HepG2 (cell line): ENCODE measurements around the gene AMN. TPM values are rescaled to one million over a fixed set of nuclear protein-coding genes. Genes with fewer than 3 reads are reported as not detected.

Experiments used
- ATAC-seq: fragments of 200-7000 bp; cut with Tn5 transposase; 3 replicates; pipeline ENCODE4 v1.9.1; 2020; ENCODE audit warnings: mild to moderate bottlenecking, moderate library complexity
- BruUV-seq: library from RNA; stranded (reverse); fragments of 400-500 nt; replicated peaks from 2 replicates; lab custom pipeline; 2021; lab: Mats Ljungman, UMichigan
- CTCF ChIA-PET: fragments of 300-600 bp; formaldehyde crosslinking; extraction: SDS; loops from one replicate; lab custom pipeline; 2021; ENCODE audit warnings: low total read pairs, inconsistent platforms, low intra/inter-chr PET ratio; lab: Yijun Ruan, JAX
- POLR2A ChIA-PET: fragments of 350-600 bp; sonication (Branson Sonifier 250); formaldehyde crosslinking; loops from one replicate; lab custom pipeline; 2020; ENCODE audit warnings: antibody characterized with exemption, inconsistent platforms; lab: Yijun Ruan, JAX
- DNase-seq: peaks from one replicate; pipeline ENCODE4 v3.0.0-alpha.2; 2015; ENCODE audit warnings: low spot score
- FAIRE-seq: peaks from 3 replicates; lab custom pipeline; 2011; peaks lifted over from hg19 to GRCh38; lab: Jason Lieb, UNC
- H2AFZ ChIP-seq: one replicate; pipeline ENCODE4 v1.6.1; 2011; ENCODE audit warnings: low read length, inconsistent platforms
- H3K27ac ChIP-seq: fragments of 300-600 bp; 3 replicates; pipeline ENCODE4 v1.8.0; 2011; ENCODE audit warnings: mixed run types, mild to moderate bottlenecking, mixed read lengths, low read length, inconsistent platforms; ENCODE audit not compliant: insufficient read depth; ENCODE audit errors: extremely low read length
- H3K27me3 ChIP-seq, 2 experiments: fragments of 200-600 bp in 1 of 2; 2 replicates in 1 of 2; 3 replicates in 1 of 2; pipeline versions ENCODE4 v1.6.0 to v1.8.0; 2011; ENCODE audit warnings: low read length in 2 of 2, mild to moderate bottlenecking in 2 of 2, moderate library complexity in 2 of 2, inconsistent platforms in 1 of 2; ENCODE audit not compliant: insufficient read depth in 2 of 2, control insufficient read depth in 1 of 2
- H3K36me3 ChIP-seq, 2 experiments: fragments of 200-600 bp in 1 of 2; replicated peaks in 1 of 2; 2 replicates in 1 of 2; 3 replicates in 1 of 2; pipeline versions ENCODE4 v1.5.1 to v1.8.0; 2011; ENCODE audit warnings: low read length in 2 of 2, inconsistent platforms in 1 of 2; ENCODE audit not compliant: insufficient read depth in 2 of 2, control insufficient read depth in 1 of 2
- H3K4me1 ChIP-seq: 2 replicates; pipeline ENCODE4 v1.5.1; 2012; ENCODE audit warnings: low read length, inconsistent platforms; ENCODE audit not compliant: insufficient read depth
- H3K4me2 ChIP-seq: 2 replicates; pipeline ENCODE4 v1.6.0; 2011; ENCODE audit warnings: low read depth, low read length, inconsistent platforms
- H3K4me3 ChIP-seq, 3 experiments: fragments of 200-600 bp in 1 of 3; sonication (generic), shearing (Covaris generic) in 1 of 3; replicated peaks in 1 of 3; 2 replicates each; pipeline ENCODE4 v1.5.1; 2011 to 2016; ENCODE audit warnings: low read length in 3 of 3, inconsistent platforms in 2 of 3, low read depth in 2 of 3, mild to moderate bottlenecking in 2 of 3, control low read depth in 1 of 3, mixed read lengths in 1 of 3; ENCODE audit not compliant: insufficient read depth in 1 of 3
- H3K79me2 ChIP-seq: one replicate; pipeline ENCODE4 v1.6.1; 2011; ENCODE audit warnings: low read length, inconsistent platforms; ENCODE audit not compliant: insufficient read depth
- H3K9ac ChIP-seq: 2 replicates; pipeline ENCODE4 v1.6.0; 2011; ENCODE audit warnings: mild to moderate bottlenecking, low read depth, low read length, inconsistent platforms; ENCODE audit not compliant: insufficient read depth
- H3K9me3 ChIP-seq: 2 replicates; pipeline ENCODE4 v1.5.1; 2012; ENCODE audit warnings: mild to moderate bottlenecking, low read length
- H4K20me1 ChIP-seq: 2 replicates; pipeline ENCODE4 v1.6.0; 2011; ENCODE audit warnings: inconsistent platforms, mild to moderate bottlenecking, low read length, moderate library complexity; ENCODE audit not compliant: insufficient read depth
- EED ChIP-seq: sonication (generic); formaldehyde crosslinking; IDR thresholded peaks from 2 replicates; pipeline ENCODE4 v1.5.0; 2020; ENCODE audit warnings: mild to moderate bottlenecking, missing genetic modification reagents
- GABPB1 ChIP-seq: IDR thresholded peaks from 2 replicates; pipeline ENCODE4 v1.6.1; 2016; ENCODE audit warnings: mild to moderate bottlenecking, missing genetic modification reagents, moderate library complexity, missing compliant biosample characterization
- GLI4 ChIP-seq: sonication (generic); formaldehyde crosslinking; IDR thresholded peaks from 2 replicates; pipeline ENCODE4 v1.5.1; 2020; ENCODE audit warnings: missing genetic modification reagents, mild to moderate bottlenecking, moderate library complexity, borderline replicate concordance
- MAF1 ChIP-seq: sonication (generic); formaldehyde crosslinking; IDR thresholded peaks from 2 replicates; pipeline ENCODE4 v1.5.0; 2020; ENCODE audit warnings: missing genetic modification reagents, borderline replicate concordance
- NBN ChIP-seq: fragments of 450-650 bp; conservative IDR thresholded peaks from 2 replicates; pipeline ENCODE4 v1.6.1; 2017
- NFIB ChIP-seq: sonication (generic); formaldehyde crosslinking; IDR thresholded peaks from 2 replicates; pipeline ENCODE4 v1.9.0; 2021; ENCODE audit warnings: missing genetic modification reagents, mild to moderate bottlenecking, borderline replicate concordance
- TAF15 ChIP-seq: fragments of 200-400 bp; formaldehyde crosslinking; IDR thresholded peaks from one replicate; pipeline ENCODE4 v1.6.1; 2018; ENCODE audit warnings: mild to moderate bottlenecking, low read depth, low read length; ENCODE audit not compliant: poor library complexity, severe bottlenecking
- ZNF326 ChIP-seq: sonication (generic); formaldehyde crosslinking; IDR thresholded peaks from 2 replicates; pipeline ENCODE4 v1.4.0; 2020; ENCODE audit warnings: missing genetic modification reagents, borderline replicate concordance
- ZNF768 ChIP-seq: sonication (generic); formaldehyde crosslinking; IDR thresholded peaks from 2 replicates; pipeline ENCODE4 v1.4.0; 2020; ENCODE audit warnings: missing genetic modification reagents
- ZNF879 ChIP-seq: sonication (generic); formaldehyde crosslinking; IDR thresholded peaks from 2 replicates; pipeline ENCODE4 v1.8.1; 2023; ENCODE audit warnings: missing genetic modification reagents
- WGBS: methylation state at CpG from one replicate; pipeline ENCODE4 v1.1.6; 2017; ENCODE audit warnings: low lambda C conversion rate; 5-methylcytosine and 5-hydroxymethylcytosine counted together
- in situ Hi-C: cut with HindIII; loops from 2 replicates; pipeline ENCODE4 v1.10.0; 2017; ENCODE audit warnings: low pct_unique_long_range_greater_than_20kb; ENCODE audit not compliant: extremely low pct_ligation_motif_present
- intact Hi-C: fragments of 100-400 bp; cut with micrococcal nuclease; formaldehyde crosslinking; loops from one replicate; pipeline ENCODE4 v1.10.0; 2022; ENCODE audit not compliant: unreplicated experiment
- polyA plus RNA-seq, 8 experiments: library from polyadenylated mRNA; depleted of rRNA in 3 of 8; stranded (reverse) in 7 of 8; unstranded in 1 of 8; fragments of >200 nt; fragmentation: Illumina TruSeq in 4 of 8; extraction: Trizol in 4 of 8; gene quantifications; 2 replicates each; pipeline versions ENCODE4 v1.2.1 to v1.2.3, GENCODE V29; 2011 to 2016; ENCODE audit warnings: low read depth in 4 of 8, missing spikeins in 1 of 8, mixed read lengths in 1 of 8; ENCODE audit not compliant: insufficient read depth in 1 of 8
- total RNA-seq, 5 experiments: library from RNA; depleted of rRNA; stranded (reverse); fragments of >200 nt; fragmentation: Illumina TruSeq; extraction: Trizol; gene quantifications; 2 replicates each; pipeline ENCODE4 v1.2.3, GENCODE V29; 2016; ENCODE audit warnings: low read depth in 1 of 5
- TF ChIP-seq, protein P1 (sequence below): sonication (generic); formaldehyde crosslinking; IDR thresholded peaks from 2 replicates; pipeline ENCODE4 v1.8.0; 2022; ENCODE audit warnings: missing genetic modification reagents, mild to moderate bottlenecking, moderate library complexity, borderline replicate concordance

The AMN gene
- total and polyA plus RNA-seq, 2 of the 13 experiments (the other 11 are each of a cell fraction or from before 2014, with no cell fraction given): 9.8 to 33.1 TPM

DNA sequence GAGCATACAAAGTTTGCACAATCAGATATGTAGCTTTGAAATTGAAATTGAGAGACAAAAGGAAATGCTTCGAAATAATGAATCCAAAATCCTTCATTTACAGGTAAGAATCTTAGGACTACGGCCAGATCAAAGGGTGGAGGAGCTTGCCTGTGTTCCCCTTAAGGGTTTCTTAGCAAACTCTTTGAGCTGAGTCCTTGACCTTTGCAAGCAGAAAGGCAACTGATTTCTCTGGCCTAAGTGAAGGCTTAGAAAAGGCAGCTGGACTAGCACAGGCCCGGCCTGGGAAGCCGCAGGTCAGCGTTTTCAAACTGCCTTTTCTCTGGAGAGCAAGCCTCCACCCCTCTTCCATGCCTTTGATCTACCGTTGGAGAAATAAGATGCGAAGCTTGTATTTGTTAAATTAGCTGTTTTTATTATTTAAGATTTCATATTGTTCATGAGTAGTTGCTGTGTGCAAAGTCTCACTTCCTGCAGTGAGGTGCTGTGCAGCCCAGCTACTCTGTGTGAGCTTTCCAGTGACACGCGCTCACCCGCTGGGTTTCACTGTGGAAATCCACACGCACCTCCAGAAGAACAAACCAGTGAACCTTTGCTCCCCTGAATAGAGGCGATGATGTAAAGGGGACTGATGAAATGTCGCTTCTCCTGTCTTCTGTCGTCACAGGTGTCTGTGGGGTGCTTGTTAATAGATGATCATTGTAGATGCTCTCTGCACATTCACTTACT, 25.0 kb upstream of the AMN start (continued):
- TF ChIP-seq GLI4: no peak
- TF ChIP-seq GABPB1 (CRISPR knock-in tag): no peak
- no peak for TF ChIP-seq MAF1 (CRISPR knock-in tag)
- 0 out of 2 replicates have a peak, but pooled peaks have one; percentile 29 for TF ChIP-seq ZNF768 (CRISPR knock-in tag)
- TF ChIP-seq, protein P1, sequence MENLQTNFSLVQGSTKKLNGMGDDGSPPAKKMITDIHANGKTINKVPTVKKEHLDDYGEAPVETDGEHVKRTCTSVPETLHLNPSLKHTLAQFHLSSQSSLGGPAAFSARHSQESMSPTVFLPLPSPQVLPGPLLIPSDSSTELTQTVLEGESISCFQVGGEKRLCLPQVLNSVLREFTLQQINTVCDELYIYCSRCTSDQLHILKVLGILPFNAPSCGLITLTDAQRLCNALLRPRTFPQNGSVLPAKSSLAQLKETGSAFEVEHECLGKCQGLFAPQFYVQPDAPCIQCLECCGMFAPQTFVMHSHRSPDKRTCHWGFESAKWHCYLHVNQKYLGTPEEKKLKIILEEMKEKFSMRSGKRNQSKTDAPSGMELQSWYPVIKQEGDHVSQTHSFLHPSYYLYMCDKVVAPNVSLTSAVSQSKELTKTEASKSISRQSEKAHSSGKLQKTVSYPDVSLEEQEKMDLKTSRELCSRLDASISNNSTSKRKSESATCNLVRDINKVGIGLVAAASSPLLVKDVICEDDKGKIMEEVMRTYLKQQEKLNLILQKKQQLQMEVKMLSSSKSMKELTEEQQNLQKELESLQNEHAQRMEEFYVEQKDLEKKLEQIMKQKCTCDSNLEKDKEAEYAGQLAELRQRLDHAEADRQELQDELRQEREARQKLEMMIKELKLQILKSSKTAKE: no peak
- TF ChIP-seq NBN: no peak
- no peak for TF ChIP-seq ZNF879 (CRISPR knock-in tag)
- TF ChIP-seq ZNF326 (CRISPR knock-in tag): no peak
- TF ChIP-seq NFIB (CRISPR knock-in tag): no peak

DNA sequence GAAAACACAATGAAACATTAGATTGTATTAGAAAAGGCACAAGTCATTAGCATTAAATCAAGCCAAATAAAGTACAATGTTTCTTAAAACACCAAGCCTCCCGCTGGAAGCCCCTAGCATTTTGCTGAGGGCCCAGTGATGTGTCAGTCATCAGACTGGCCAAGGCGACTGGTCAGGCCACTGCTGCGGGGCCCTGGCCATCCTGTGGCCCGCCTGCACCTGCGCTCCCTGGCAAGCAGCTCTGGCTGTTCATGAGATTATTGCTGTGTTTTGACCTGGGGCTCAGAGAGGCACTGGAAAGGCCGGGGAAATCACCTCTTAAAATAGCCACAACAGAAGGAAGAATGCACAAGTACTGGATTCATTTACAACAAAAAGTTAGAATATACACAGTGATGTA, 24.2 kb upstream of the AMN start:
- in situ Hi-C loops: no loop called here
- no peaks in the 10 kb centered on the region for H3K79me2 ChIP-seq
- H3K4me3 ChIP-seq: no peak overlapping the region
- H3K4me2 ChIP-seq: no peak overlapping the region
- H3K36me3 ChIP-seq: peaks cover 2 to 7% of the 10 kb centered on the region in 2 experiments; a peak in 4 of 5 replicates
- TF ChIP-seq EED (CRISPR knock-in tag) (no peak), TAF15 (no peak)
- TF ChIP-seq, all 625 proteins: peak for 0
- H4K20me1 ChIP-seq: no peaks in the 10 kb centered on the region
- no peak overlapping the region for H2AFZ ChIP-seq
- no TSS peak for BruUV-seq
- H3K9ac ChIP-seq: no peak overlapping the region
- no peaks in the 10 kb centered on the region for H3K9me3 ChIP-seq
- WGBS: 94% methylated on average over 6 of the region's 6 CpGs
- FAIRE-seq (no peak), DNase-seq (no peak), ATAC-seq (no peak)
- H3K4me1 ChIP-seq: peaks cover 19% of the 10 kb centered on the region
- POLR2A ChIA-PET: no interaction called here
- H3K27me3 ChIP-seq: no peaks in the 10 kb centered on the region
- intact Hi-C loops: no loop called here
- CTCF ChIA-PET: no interaction called here
- H3K27ac ChIP-seq: no peak overlapping the region
